Activated CD4-positive, alpha-beta memory T cell treated with anti-CD3 and anti-CD28 coated beads, Interleukin-2, amount 10 ng/mL, durations not matched to agents 7 days and 5 days (primary cell): Measurements from ENCODE around the gene LGALS7B. TPM values are rescaled to one million over a fixed set of nuclear protein-coding genes. Genes with fewer than 3 reads are reported as not detected.
"Not testable (repeated sequence)": the region's sequence is repeated elsewhere in the genome, so short reads cannot be mapped to it uniquely, and the experiment has no call there.

Experiments used
- CTCF ChIA-PET: fragments of 350-600 bp; sonication (Branson Sonifier 250); formaldehyde crosslinking; loops from one replicate; lab custom pipeline; 2021; ENCODE audit warnings: antibody characterized with exemption, inconsistent platforms; lab: Charles Lee
- POLR2A ChIA-PET: fragments of 350-600 bp; sonication (Branson Sonifier 250); formaldehyde crosslinking; loops from one replicate; lab custom pipeline; 2021; ENCODE audit warnings: antibody characterized with exemption; lab: Charles Lee
- DNase-seq: peaks from one replicate; pipeline ENCODE4 v3.0.0-alpha.2; 2020
- H3K27ac Mint-ChIP-seq: one replicate; pipeline ENCODE4 v1.8.0; 2021; ENCODE audit warnings: mild to moderate bottlenecking, mixed read lengths
- H3K27me3 Mint-ChIP-seq: one replicate; pipeline ENCODE4 v1.8.0; 2021; ENCODE audit warnings: mixed read lengths
- H3K36me3 Mint-ChIP-seq: one replicate; pipeline ENCODE4 v1.8.0; 2021; ENCODE audit warnings: low read depth, mixed read lengths
- H3K4me1 Mint-ChIP-seq: one replicate; pipeline ENCODE4 v1.8.0; 2021; ENCODE audit warnings: mixed read lengths
- H3K4me3 Mint-ChIP-seq: one replicate; pipeline ENCODE4 v1.8.0; 2021; ENCODE audit warnings: mild to moderate bottlenecking, mixed read lengths
- H3K9me3 Mint-ChIP-seq: one replicate; pipeline ENCODE4 v1.8.0; 2021; ENCODE audit warnings: mixed read lengths
- total RNA-seq, 2 experiments: library from RNA; stranded (reverse); gene quantifications; one replicate each; pipeline ENCODE4 v1.2.3, GENCODE V29; 2021

Gene LGALS7B
- total RNA-seq, 2 experiments from 2014 or later, result not detected

- H3K4me1 Mint-ChIP-seq, H3K27ac Mint-ChIP-seq, H3K4me3 Mint-ChIP-seq, CTCF ChIA-PET, POLR2A ChIA-PET, H3K9me3 Mint-ChIP-seq, H3K36me3 Mint-ChIP-seq, DNase-seq: not testable (repeated sequence)
- H3K27me3 Mint-ChIP-seq, result peaks cover 15% of the 10 kb centered on the region
Observed at GRCh38 chr19:38791451-38792064, 2.6 kb downstream of the LGALS7B start.

- Mint-ChIP-seq H3K4me1 (peaks cover 9% of the 10 kb centered on the region), H3K27ac (no peak overlapping the region), H3K4me3 (peak overlapping the region; percentile 45), H3K36me3 (no peaks in the 10 kb centered on the region), H3K9me3 (no peaks in the 10 kb centered on the region), H3K27me3 (peaks cover 15% of the 10 kb centered on the region)
- DNase-seq, result peak; percentile 34
- ChIA-PET CTCF (interaction anchor here (1.0 to 1.2 kb wide), 2 partner anchors 12 to 17 kb away, joined by 3 to 4 read pairs; no protein-coding TSS in a partner anchor), POLR2A (interaction anchor here (1.0 kb wide), 2 partner anchors 23 to 60 kb away, joined by 3 to 5 read pairs; no protein-coding TSS in a partner anchor)
Observed at GRCh38 chr19:38792250-38793111, 3.5 kb downstream of the LGALS7B start.

DNA sequence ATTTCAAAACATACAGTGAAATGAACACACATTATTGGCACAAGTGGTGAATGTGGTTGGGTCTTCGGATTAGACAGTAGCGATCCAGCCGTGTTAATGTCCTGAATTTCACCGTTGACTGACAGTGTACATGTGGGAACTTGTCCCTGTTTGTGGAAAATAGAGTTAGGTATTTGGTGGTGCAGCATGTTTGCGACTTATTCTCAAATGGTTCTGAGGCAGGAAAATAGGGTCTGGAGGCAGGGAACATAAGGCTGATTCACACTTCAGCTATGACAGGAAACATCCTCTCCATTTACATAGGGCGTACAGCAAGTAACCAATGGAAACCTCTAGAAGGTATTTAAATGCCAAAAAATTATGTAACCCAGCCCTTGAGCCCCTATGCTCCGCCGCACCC lies 4.2 kb downstream of the LGALS7B start:
- Mint-ChIP-seq H3K4me1 (peaks cover 9% of the 10 kb centered on the region), H3K36me3 (no peaks in the 10 kb centered on the region), H3K27ac (no peak overlapping the region), H3K4me3 (peak overlapping the region; percentile 45), H3K27me3 (peaks cover 15% of the 10 kb centered on the region), H3K9me3 (no peaks in the 10 kb centered on the region)
- ChIA-PET POLR2A (interaction anchor here (1.0 kb wide), 2 partner anchors 23 to 59 kb away, joined by 3 to 5 read pairs; no protein-coding TSS in a partner anchor), CTCF (interaction anchor here (1.0 to 1.2 kb wide), 2 partner anchors 12 to 18 kb away, joined by 3 to 4 read pairs; no protein-coding TSS in a partner anchor)
- DNase-seq, result no peak

DNA sequence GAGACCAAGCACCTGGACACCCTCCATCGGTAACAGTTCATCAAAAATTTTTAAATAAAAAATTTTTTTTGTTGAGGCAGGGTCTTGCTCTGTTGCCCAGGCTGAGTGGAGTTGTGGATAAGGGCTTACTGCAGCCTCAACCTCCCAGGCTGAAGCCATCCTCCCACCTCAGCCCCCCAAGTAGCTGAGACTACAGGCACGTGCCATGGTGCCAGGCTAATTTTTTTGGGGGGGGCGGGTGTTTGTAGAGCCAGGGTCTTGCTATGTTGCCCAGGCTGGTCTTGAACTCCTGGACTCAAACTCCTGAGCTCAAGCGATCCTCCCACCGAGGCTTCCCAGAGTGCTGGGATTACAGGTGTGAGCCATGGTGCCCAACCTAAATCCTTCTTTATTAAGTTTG lies 4.7 kb downstream of the LGALS7B start:
- no peaks in the 10 kb centered on the region for H3K9me3 Mint-ChIP-seq
- DNase-seq, result no peak
- no peak overlapping the region for H3K4me3 Mint-ChIP-seq
- H3K4me1 Mint-ChIP-seq, result peaks cover 9% of the 10 kb centered on the region
- ChIA-PET CTCF (interaction anchor here (1.0 to 1.9 kb wide), 2 partner anchors 24 to 136 kb away, joined by 5 to 6 read pairs; partner anchors contain the start of genes MRPS12 and SARS2), POLR2A (no interaction called here)
- H3K27ac Mint-ChIP-seq, result no peak overlapping the region
- no peaks in the 10 kb centered on the region for H3K36me3 Mint-ChIP-seq
- H3K27me3 Mint-ChIP-seq, result peaks cover 15% of the 10 kb centered on the region

DNA sequence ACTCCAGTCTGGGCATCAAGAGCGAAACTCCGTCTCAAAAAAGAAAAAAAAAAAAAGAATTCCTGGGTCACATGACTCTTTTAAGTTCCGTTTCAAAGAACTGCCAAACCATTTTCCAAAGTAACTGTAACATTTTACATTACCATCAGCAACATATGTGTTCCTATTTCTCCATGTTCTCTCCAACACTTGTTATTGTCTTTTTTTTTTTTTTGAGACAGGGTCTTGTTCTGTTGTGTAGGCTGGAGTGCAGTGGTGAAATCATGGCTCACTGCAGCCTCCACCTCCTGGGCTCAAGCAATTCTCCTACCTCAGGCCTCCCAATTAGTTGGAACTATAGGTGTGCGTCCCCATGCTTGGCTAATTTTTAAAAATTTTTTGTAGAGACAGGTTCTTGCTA lies 6.5 kb downstream of the LGALS7B start:
- H3K27ac Mint-ChIP-seq, result no peak overlapping the region
- no peak for DNase-seq
- POLR2A ChIA-PET, result no interaction called here
- no peaks in the 10 kb centered on the region for H3K9me3 Mint-ChIP-seq
- no peak overlapping the region for H3K4me3 Mint-ChIP-seq
- CTCF ChIA-PET, result interaction anchor here (0.6 kb wide), 1 partner anchor 136 kb away, joined by 3 read pairs; no protein-coding TSS in a partner anchor
- H3K4me1 Mint-ChIP-seq, result peaks cover 9% of the 10 kb centered on the region
- H3K36me3 Mint-ChIP-seq, result no peaks in the 10 kb centered on the region
- H3K27me3 Mint-ChIP-seq, result peaks cover 15% of the 10 kb centered on the region

DNA sequence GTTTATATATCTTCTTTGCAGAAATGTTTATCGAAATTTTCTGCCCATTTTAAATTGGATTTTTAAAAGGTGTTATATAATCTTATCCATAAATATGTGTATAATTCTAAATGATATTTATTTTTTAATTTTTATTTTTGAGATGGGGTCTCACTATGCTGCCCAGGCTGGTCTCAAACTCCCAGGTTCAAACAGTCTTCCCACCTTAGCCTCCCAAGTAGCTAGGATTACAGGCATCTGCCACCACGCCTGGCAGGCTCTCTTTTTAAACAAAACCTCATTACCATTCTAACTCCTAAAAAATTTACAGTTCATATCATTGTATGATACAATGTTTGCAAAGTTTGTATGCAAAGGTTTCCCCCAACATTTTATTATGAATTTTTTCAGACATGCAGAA lies 7.2 kb downstream of the LGALS7B start:
- CTCF ChIA-PET, result no interaction called here
- Mint-ChIP-seq H3K27ac (no peak overlapping the region), H3K27me3 (peaks cover 15% of the 10 kb centered on the region), H3K4me3 (no peak overlapping the region), H3K36me3 (no peaks in the 10 kb centered on the region), H3K9me3 (no peaks in the 10 kb centered on the region), H3K4me1 (peaks cover 9% of the 10 kb centered on the region)
- no peak for DNase-seq
- POLR2A ChIA-PET, result no interaction called here

DNA sequence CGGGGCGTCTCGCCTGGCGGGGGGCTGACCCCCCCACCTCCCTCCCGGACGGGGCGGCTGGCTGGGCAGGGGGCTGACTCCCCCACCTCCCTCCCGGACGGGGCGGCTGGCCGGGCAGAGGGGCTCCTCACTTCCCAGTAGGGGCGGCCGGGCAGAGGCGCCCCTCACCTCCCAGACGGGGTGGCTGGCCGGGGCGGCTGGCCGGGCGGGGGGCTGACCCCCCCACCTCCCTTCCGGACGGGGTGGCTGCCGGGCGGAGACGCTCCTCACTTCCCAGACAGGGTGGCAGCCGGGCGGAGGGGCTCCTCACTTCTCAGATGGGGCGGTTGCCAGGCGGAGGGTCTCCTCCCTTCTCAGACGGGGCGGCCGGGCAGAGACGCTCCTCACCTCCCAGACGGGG lies 8.8 kb downstream of the LGALS7B start:
- POLR2A ChIA-PET, result not testable (repeated sequence)

GRCh38 chr19:38799104-38799503 lies 10.1 kb downstream of the LGALS7B start:
- H3K4me1 Mint-ChIP-seq, result no peaks in the 10 kb centered on the region
- no peaks in the 10 kb centered on the region for H3K36me3 Mint-ChIP-seq
- no peak overlapping the region for H3K27ac Mint-ChIP-seq
- CTCF ChIA-PET, result interaction anchor here (0.7 kb wide), 1 partner anchor 15 kb away, joined by 3 read pairs; no protein-coding TSS in a partner anchor
- no peak for DNase-seq
- peaks cover 9% of the 10 kb centered on the region for H3K27me3 Mint-ChIP-seq
- H3K9me3 Mint-ChIP-seq, result no peaks in the 10 kb centered on the region
- POLR2A ChIA-PET, result interaction anchor here (1.0 to 1.3 kb wide), 3 partner anchors 13 to 50 kb away, joined by 3 to 4 read pairs (median 3); partner anchors contain the start of genes HNRNPL and LGALS4
- no peak overlapping the region for H3K4me3 Mint-ChIP-seq

More for the DNA sequence above, 8.8 kb downstream of the LGALS7B start:
- H3K27ac Mint-ChIP-seq, H3K36me3 Mint-ChIP-seq, H3K9me3 Mint-ChIP-seq, H3K4me3 Mint-ChIP-seq, CTCF ChIA-PET, DNase-seq, H3K4me1 Mint-ChIP-seq: not testable (repeated sequence)
- peaks cover 15% of the 10 kb centered on the region for H3K27me3 Mint-ChIP-seq

- no peak for DNase-seq
- Mint-ChIP-seq H3K9me3 (no peaks in the 10 kb centered on the region), H3K4me3 (no peak overlapping the region), H3K27ac (no peak overlapping the region), H3K4me1 (peaks cover 6% of the 10 kb centered on the region), H3K27me3 (peaks cover 3% of the 10 kb centered on the region), H3K36me3 (no peaks in the 10 kb centered on the region)
- POLR2A ChIA-PET, result interaction anchor here (1.1 to 1.2 kb wide), 2 partner anchors 10 to 41 kb away, joined by 3 read pairs; no protein-coding TSS in a partner anchor
- CTCF ChIA-PET, result no interaction called here
Observed at GRCh38 chr19:38800577-38801347, 11.8 kb downstream of the LGALS7B start.

- Mint-ChIP-seq H3K4me1 (peaks cover 6% of the 10 kb centered on the region), H3K4me3 (no peak overlapping the region), H3K27ac (no peak overlapping the region), H3K9me3 (no peaks in the 10 kb centered on the region), H3K36me3 (no peaks in the 10 kb centered on the region), H3K27me3 (no peaks in the 10 kb centered on the region)
- DNase-seq, result no peak
- ChIA-PET CTCF (no interaction called here), POLR2A (interaction anchor here (1.2 kb wide), 1 partner anchor 41 kb away, joined by 3 read pairs; no protein-coding TSS in a partner anchor)
Observed at GRCh38 chr19:38801359-38802095, 12.5 kb downstream of the LGALS7B start.

DNA sequence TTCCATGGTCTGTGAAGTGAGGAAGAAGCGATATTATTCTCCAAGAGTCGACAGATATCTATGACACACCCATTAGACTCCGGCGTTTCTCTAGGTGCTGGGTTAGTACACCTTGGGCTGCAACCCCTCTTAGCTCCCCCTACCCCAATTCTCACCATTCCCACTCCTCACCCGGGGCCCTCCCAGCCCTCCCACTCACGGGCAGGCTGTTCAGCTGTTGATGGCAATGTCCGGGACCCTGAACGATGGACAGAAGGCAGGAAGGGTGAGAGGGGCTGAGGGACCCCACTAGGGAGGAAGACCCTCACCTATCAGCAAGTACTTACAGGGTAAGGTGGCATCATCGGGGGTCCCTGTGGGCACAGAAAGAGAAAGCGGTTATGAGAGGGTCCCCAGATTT lies 14.5 kb downstream of the LGALS7B start:
- peaks cover 6% of the 10 kb centered on the region for H3K4me1 Mint-ChIP-seq
- H3K27me3 Mint-ChIP-seq, result no peaks in the 10 kb centered on the region
- no peaks in the 10 kb centered on the region for H3K36me3 Mint-ChIP-seq
- DNase-seq, result no peak
- H3K4me3 Mint-ChIP-seq, result no peak overlapping the region
- no peaks in the 10 kb centered on the region for H3K9me3 Mint-ChIP-seq
- ChIA-PET CTCF (interaction anchor here (0.7 kb wide), 1 partner anchor 128 kb away, joined by 5 read pairs; no protein-coding TSS in a partner anchor), POLR2A (no interaction called here)
- H3K27ac Mint-ChIP-seq, result no peak overlapping the region

- DNase-seq, result no peak
- no peaks in the 10 kb centered on the region for H3K27me3 Mint-ChIP-seq
Observed at GRCh38 chr19:38805180-38805579, 16.2 kb downstream of the LGALS7B start.

More at GRCh38 chr19:38805180-38805579, 16.2 kb downstream of the LGALS7B start:
- Mint-ChIP-seq H3K27ac (no peak overlapping the region), H3K9me3 (no peaks in the 10 kb centered on the region), H3K4me3 (no peak overlapping the region), H3K4me1 (peaks cover 6% of the 10 kb centered on the region), H3K36me3 (no peaks in the 10 kb centered on the region)
- CTCF ChIA-PET, result no interaction called here
- POLR2A ChIA-PET, result no interaction called here
